ENCODE results near the gene IMPDH1.

The IMPDH1 gene

GRCh38 chr7:128404886-128405470, 4.8 kb downstream of the IMPDH1 start:
- DNase-seq, result no peak

DNA sequence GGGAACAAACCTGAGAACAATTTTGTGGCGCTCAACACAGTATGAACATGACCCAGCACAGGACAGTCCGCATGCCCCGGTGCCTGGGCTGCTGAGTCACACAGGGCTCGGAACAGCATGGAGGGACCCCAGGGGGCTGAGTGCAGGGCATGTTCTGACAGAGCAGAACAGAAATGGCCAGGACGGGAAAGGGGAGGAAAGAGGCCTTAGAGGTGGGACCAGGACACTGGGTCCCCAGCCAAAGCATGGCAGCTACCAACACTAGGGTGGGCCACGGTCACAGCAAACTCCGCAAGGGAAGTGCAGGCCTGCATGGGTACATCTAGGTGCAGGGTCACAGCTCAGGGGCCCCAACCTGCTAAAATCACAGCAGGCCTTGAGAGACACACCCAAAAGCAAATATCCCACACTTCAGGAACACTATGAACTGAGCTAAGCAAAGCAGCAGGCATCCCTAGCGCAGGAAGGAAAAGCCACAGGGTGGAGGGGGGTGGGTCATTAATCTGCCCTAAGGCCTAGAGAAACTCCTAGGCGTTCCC, 5.6 kb downstream of the IMPDH1 start:
- DNase-seq, result no peak

GRCh38 chr7:128403676-128404075, 6.1 kb downstream of the IMPDH1 start:
- no peak for DNase-seq

GRCh38 chr7:128402356-128402755, 7.4 kb downstream of the IMPDH1 start:
- DNase-seq, result no peak

DNA sequence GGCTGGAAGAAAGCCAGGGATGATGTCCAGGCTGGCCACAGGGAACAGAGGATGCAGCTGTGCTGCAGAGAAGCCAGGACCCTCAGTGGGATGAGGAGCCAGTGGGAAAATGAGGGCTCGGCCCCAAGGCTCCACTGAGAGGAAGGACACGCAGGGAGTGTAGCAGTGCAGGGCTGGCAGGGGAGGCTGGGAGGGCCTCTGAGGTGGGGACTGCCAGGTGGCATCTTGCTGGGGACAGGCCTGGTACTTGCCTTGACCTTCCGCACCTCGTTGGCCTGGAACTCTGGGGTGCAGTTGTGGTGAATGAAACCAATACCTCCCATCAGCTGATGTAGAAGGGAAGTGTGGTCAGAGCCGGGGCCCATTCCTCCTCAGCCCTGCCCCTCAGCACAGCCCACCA, 9.2 kb downstream of the IMPDH1 start:
- no peak for DNase-seq

DNA sequence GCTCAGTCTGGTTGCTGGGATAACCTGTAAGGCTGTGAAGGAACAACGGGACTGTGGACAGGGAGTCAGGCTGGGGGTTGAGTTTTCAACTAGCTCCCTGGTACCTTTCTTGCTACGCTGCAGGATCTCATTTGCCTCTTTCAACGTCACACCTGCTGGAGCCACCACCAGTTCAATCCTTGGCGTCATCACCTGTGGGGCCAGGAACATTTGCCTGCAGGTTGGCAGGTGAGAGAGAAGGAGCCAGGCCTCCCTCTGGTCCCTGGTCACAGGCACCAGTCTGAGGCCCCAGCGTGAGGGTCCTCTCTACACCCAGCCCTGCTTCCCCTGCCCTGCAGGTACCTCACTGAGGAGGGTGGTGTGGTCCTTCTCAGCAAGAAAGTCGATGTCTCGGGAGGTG, 9.8 kb downstream of the IMPDH1 start:
- DNase-seq, result no peak

- DNase-seq, result no peak
These were observed 11.0 kb downstream of the IMPDH1 start for GRCh38 chr7:128398841-128399135.

DNA sequence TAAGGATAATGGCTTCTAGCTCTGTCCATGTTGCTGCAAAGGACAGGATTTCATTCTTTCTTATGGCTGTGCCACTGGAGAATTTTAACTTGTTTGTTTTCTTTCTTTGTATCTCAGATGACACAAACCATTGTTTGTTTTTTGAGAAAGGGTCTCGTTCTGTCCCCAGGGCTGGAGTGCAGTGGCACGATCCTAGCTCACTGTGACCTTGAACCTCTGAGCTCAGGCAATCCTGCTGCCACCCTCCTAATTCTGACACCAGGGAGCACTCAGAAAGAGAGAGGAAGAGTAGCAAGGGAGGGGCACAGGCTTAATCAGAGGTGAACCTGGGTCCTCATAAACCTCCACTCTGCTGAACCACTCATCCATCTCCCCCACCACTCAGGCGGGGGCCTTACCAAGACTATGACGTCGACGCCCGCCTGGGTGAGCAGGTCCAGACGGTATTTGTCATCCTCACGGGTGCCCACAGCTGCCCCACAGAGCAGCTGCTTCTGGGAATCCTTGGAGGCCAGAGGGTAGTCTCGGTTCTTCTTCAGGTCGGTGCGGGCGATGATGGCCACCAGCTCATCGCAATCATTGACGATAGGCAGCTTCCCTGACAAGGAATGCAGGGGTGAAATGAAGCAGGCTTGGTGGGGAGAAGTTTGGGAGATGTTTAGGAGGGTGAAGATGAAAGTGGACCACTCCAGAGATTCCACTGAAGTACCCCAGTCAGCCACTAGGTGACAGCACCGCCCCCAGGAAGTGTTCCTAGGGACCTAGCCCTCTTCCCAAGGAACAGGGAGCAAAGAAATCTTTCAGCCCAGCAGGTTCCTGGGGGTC, 11.6 kb downstream of the IMPDH1 start:
- no peak for DNase-seq

DNA sequence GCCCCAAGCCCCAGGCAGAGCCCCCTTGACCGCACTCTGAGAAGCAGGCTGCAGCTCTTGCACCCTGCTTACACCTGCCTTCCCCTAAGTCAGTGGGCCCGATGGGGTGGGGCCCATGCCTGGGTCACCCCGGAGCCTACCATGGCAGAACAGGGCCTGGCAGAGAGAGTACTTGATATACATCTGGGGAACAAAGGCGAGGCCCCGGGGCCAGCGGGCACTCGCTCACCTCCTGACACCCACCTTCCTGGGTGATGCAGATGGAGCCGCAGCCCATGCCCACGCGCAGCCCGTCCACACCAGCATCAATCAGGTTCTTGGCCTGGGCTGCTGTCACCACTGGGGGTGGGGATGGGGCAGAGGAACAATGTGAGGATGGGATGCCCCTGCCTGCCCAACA, 13.4 kb downstream of the IMPDH1 start:
- no peak for DNase-seq

GRCh38 chr7:128395748-128396147, 14.0 kb downstream of the IMPDH1 start:
- DNase-seq, result no peak

- DNase-seq, result no peak
These were observed 14.8 kb downstream of the IMPDH1 start for GRCh38 chr7:128394904-128395496.

GRCh38 chr7:128393526-128394330, 16.1 kb downstream of the IMPDH1 start:
- DNase-seq, result no peak

DNA sequence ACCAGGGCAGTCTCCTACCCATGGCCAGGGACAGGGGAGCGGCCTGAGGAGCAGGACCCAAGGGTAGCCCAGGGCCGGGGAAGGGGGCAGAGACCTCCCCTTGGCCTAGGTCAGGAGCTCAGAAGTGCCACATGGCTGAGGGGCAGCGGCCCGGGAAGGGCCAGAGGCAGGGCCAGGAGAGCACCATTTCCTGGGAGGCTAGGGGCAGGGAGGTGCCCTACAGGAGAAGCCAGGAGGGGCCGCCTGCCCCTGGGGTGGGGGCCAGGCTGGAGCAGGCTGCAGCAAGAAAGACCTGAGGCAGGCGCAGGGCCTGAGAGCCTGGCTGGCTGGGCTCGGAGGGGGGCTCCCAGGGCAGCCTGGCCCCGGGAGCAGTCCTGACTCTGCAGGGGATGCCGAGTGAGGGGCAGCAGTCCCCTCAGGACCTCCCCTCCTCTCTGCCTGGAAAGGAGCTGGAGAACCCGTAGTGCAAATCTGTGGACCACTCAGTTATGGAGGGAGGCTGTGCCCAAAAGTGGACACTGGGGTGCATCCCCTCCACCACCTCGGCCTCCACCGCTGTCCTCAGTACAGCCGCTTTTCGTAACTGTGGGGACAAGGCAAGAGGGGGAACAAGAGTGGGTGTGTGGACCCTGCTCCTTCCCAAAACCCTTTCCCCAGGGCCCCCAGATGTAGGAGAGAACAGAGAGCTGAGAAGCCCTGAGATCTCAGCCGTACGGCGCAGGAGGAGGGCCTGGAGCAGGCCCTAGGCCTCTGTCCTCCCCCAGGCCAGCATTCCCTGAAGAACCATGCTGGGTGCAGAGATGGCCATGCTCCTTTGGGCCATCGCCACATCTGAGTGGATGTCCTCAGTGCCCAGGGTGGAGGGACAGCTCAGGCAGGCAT, 17.1 kb downstream of the IMPDH1 start:
- no peak for DNase-seq

- no peak for DNase-seq
These were observed 18.0 kb downstream of the IMPDH1 start for GRCh38 chr7:128391805-128392204.

DNA sequence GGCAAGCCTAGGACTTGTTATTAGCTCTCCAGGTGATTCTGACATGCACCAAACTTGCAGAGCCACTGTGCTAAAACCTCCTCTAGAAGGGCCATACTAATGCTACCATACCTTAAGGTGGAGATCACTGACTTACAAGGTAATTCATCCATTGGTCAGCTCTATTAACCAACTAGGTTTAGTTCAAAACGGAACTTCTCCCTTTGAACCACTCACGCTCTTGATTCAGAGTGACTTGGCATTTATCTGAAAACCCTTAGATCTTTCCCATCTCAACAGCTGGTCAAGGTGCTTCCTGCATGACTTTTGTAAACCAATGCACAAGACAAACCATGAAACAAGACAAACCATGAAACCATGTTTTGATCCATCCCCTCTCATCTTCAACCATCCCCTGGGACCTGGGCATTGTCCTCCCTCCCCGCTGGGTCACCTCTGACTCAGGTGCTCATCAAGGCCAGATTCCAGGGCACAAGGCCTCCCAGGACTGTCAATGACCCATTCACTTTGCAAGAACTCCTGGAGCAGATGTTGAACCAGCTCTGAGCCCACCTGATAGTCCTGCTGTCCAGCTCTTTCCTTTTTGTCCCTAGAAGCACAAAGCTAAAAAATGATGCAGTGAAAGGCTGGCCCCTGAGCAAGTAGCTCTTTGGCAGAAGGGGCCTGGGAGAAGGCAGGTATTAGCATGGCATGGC, 18.8 kb downstream of the IMPDH1 start:
- DNase-seq, result no peak

DNA sequence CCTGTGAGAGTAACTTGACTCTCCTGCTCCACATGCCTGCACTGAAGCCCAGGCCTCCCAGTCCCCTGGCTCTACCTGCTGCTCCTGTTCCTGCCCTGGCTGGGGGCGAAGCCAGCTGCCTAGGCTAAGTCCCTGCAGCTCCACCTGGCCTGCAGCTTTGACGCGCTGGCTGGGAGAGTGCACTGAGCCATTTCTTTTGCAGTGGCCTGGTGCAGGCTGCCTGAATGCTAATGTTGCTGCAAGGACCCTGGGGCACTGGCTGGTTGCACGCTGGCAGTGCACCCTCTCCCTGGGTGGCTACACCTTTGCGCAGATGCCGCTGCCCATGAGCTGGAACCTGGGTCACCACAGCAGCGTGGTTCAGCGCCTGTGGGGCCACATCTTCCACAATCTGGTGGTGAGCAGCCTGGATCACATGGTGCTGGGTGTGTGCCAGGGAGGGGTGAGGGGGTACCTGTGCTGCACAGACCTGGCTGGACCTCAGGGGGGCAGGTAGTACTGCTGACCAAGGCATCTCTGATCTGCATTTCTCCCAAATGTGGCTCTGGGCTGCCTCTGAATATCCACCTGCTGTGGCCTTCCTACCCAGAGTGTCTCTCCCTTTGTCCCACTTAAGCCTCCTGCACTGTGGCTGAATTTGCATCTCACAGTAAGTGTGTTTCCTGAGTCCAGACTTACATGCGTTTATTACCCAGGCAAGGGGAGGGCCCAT, 20.0 kb downstream of the IMPDH1 start:
- no peak for DNase-seq

- DNase-seq, result no peak
These were observed 20.6 kb downstream of the IMPDH1 start for GRCh38 chr7:128389085-128389617.

DNA sequence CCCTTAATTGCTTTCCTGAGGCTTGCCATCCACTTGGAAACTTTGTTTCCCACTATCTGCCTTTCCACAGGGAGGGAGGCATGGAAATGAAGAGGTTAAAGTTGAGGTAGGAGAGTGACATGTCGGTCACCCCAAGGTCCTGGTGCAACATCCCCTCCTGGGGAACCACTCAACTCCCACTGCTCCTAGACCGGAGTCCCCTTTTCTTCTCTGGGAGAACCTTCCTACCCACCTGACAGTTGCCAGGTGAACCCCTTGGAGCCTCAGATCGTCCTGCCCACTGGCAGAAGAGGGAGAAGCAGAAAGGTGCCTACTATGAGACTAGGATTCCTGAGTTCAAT, 21.7 kb downstream of the IMPDH1 start:
- no peak for DNase-seq

- no peak for DNase-seq
These were observed 22.3 kb downstream of the IMPDH1 start for GRCh38 chr7:128387216-128388144.

All from SHP77 treated with DMSO at 0.1 percent for 48 hours (cell line).